T1000 (cell line): ENCODE results near the gene NBEA.
"Not testable (repeated sequence)": the region's sequence is repeated elsewhere in the genome, so short reads cannot be mapped to it uniquely, and the experiment has no call there.

Source experiments
- DNase-seq: peaks from one replicate; lab custom pipeline; 2025; ENCODE audit warnings: mixed read lengths; lab: John Stamatoyannopoulos, UW

Gene NBEA

GRCh38 chr13:34944751-34945150 lies 2.7 kb downstream of the NBEA start:
- DNase-seq: no peak

GRCh38 chr13:34951528-34951927 lies 9.5 kb downstream of the NBEA start:
- DNase-seq: no peak

DNA sequence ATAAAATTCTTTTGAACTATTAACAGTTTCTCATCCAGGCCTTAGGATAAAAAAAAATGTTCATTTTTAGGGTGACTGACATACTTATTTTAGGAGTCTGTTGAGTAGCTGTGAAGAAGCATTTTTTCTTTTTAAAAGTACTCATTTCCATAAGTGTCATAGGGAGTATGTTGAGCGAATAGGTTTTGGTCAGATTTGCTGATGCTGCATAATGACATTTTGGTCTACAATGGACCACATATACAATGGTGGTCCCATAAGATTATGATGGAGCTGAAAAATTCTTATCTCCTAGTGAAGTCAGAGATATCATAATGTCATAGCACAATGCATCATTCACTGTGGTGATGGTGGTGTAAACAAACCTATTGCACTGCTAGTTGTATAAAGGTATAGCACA lies 17.4 kb downstream of the NBEA start:
- DNase-seq: no peak

- DNase-seq: no peak
These were observed 22.5 kb downstream of the NBEA start for GRCh38 chr13:34964558-34964957.

DNA sequence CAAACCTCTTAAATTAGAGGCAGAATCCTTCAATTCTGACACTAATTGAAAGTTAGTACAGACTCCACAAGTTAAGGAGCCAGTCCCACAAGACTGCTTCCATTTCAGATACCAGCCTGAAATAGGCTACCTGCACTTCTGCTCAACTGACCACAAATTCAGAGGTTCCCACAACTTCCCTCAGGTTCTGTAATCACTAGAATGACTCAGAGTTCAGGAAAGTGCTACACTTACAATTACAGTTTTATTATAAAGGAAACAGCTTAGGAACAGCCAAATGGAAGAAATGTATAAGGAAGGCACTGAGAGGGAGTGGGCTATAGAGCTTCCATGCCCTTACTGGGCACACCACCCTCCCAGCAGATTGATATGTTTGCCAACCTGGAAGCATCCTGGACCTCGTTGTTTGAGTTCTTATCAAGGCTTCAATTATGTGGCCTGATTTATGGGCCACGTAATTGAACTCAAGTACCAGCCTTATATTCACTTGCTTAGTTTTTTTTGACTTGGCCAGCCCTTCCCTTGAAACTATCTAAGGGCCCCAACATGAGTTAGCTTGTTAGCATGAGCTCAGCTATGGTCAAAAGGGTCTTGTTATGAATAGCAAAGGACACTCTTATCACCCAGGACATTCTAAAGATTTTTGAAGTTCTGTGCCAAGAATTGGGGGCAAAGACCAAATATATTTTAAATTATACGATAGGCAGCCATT lies 25.9 kb downstream of the NBEA start:
- no peak for DNase-seq

- DNase-seq: not testable (repeated sequence)
These were observed 27.5 kb downstream of the NBEA start for GRCh38 chr13:34969539-34969938.

DNA sequence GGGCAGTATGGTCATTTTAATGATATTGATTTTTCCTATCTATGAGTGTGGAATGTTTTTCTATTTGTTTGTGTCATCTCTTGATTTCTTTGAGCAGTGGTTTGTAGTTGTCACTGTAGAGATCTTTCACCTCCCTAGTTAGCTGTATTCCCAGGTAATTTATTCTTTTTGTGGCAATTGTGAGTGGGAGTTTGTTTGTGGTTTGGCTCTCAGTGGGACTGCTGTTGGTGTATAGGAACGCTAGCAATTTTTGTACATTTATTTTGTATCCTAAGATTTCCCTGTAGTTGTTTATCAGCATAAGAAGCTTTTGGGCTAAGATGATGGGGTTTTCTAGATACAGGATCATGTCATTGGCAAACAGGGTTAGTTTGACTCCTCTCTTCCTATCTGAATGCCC lies 28.9 kb downstream of the NBEA start:
- DNase-seq: no peak

GRCh38 chr13:34971473-34971872 lies 29.4 kb downstream of the NBEA start:
- no peak for DNase-seq

GRCh38 chr13:34985199-34985598 lies 43.1 kb downstream of the NBEA start:
- DNase-seq: not testable (repeated sequence)

DNA sequence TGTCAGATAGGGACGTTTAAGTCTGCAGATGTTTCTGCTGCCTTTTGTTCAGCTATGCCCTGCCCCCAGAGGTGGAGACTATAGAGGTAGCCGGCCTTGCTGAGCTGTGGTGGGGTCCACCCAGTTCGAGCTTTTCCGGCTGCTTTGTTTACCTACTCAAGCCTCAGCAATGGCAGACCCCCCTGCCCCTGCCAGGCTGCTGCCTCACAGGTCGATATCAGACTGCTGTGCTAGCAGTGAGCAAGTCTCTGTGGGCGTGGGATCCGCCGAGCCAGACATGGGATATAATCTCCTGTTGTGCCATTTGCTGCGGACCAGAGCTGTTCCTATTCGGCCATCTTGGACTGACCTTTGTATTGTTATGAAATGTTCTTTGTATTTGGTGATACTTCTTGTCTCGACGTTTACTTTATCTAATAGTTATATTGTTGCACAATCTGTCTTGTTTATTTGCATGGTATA lies 46.3 kb downstream of the NBEA start:
- no peak for DNase-seq

DNA sequence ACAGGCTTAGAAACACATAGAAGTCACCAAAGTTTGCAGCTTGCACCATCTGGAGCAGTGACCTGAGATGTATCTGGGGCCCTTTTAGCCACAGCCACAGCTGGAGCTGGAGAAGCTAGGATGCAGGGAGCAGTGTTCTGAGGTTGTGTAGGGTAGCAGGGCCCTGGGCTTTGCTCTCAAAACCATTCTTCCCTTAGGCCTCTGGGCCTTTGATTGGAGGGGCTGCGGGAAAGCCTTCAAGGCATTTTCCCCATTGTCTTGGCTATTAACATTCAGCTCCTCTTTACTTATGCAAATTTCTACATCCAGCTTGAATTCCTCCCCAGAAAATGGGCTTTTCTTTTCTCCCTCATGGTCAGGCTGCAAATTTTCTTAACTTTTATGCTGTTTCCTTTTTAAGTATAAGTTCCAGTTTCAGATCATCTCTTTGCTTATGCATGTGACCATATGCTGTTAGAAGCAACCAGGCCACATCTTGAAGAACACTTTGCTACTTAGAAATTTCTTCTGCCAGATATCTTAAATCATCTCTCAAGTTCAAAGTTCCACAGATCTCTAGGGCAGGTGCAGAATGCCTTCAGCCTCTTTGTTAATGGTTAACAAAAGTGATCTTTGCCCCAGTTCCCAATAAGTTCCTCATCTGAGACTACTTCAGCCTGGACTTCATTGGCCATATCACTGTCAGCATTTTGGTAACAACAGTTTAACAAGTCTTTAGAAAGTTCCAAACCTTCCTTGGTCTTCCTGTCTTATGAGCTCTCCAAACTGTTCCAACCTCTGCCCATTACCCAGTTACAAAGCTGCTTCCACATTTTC lies 48.5 kb downstream of the NBEA start:
- DNase-seq: no peak

- no peak for DNase-seq
These were observed 51.4 kb downstream of the NBEA start for GRCh38 chr13:34993470-34993869.

DNA sequence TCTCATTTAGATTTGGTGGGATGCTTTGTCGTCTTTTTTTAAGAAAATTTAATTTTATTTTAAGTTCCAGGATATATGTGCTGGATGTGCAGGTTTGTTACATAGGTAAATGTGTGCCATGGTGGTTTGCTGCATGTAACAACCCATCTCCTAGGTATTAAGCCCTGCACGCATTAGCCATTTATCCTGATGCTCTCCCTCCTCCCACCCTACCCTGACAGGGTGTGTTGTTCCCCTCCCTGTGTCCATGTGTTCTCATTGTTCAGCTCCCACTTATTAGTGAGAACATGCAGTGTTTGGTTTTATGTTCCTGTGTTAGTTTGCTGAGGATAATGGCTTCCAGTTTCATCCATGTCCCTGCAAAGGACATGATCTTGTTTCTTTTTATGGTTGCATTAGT lies 61.7 kb downstream of the NBEA start:
- not testable (repeated sequence) for DNase-seq

DNA sequence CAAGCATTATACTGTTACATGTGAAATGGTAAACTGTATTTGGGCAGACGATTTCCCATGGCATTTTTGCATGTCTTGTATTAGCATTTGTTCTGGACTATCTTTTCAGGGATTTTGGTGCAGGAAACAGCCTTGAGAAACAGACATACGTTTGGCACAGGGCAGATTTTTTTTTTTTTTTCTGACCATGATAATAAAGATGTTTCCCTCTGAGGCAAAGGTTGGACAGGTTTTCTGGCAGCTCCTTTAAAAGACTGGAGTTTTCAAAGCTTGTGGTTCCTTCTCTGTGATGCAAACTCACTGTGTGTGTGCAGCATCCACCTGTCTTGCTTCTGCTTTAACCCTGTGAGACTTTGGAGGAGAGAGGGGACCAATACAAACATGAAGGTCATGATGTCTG lies 63.0 kb downstream of the NBEA start:
- no peak for DNase-seq

GRCh38 chr13:35014606-35015213 lies 72.6 kb downstream of the NBEA start:
- DNase-seq: no peak

- DNase-seq: no peak
These were observed 74.5 kb downstream of the NBEA start for GRCh38 chr13:35016362-35017112.

DNA sequence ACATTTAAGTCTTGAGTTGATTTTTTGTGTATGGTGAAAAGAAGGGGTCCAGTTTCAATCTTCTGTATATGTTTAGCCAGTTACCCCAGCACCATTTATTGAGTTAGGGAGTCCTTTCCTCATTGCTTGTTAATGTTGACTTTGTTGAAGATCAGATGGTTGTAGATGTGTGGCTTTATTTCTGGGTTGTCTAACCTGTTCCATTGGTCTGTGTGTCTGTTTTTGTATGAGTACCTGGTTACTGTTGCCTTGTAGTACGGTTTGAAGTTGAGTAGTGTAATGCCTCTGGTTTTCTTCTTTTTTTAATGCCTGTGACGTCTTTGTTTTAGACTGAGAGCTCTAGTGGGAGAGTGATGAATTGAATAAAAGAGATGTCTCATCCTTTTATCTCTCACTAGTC lies 83.2 kb downstream of the NBEA start:
- DNase-seq: no peak

- no peak for DNase-seq
These were observed 86.3 kb downstream of the NBEA start for GRCh38 chr13:35028338-35028867.

DNA sequence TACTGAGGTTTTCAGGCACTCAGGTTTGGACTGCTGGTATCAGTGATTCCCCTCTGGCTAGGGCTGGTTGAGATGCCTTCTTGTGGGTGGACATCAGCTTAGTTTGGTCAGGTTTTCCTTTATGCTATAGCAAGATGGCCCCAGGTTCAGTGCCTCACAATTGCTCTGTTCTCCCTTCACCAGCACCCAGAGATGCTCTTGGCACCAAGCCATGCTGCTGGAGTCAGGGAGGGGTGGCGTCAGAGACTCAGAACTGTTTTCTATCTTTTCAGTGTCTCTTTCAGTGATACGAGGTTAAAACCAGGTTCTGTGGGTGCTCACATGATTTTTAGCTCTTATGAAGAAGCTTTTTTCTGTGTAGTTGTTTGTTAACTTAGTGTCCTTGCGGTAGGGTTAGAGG lies 96.9 kb downstream of the NBEA start:
- no peak for DNase-seq

GRCh38 chr13:35046587-35046986 lies 104.5 kb downstream of the NBEA start:
- no peak for DNase-seq

DNA sequence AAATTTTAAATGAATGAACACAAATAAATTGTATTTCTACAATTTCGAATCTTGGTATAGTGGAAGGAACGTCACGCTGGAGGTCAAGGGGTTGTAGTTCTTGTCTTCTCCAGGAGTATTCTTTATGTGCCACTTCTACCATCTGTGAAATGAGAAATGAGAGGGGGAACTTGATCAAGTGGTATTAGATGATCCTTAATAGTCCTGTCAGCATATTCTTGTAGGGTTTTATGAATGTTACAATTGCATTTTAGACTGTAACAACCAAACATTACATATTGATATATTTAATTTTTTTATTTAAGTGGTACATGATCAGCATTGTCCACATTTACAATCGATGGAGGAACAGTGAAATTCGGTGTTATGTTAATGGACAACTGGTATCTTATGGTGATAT lies 113.6 kb downstream of the NBEA start:
- no peak for DNase-seq

GRCh38 chr13:35057858-35058257 lies 115.8 kb downstream of the NBEA start:
- DNase-seq: no peak
